GM21717 (cell line): ENCODE data around the gene COG8.

ENCODE experiments used
- ATAC-seq: cut with Tn5 transposase; IDR thresholded peaks from one replicate; pipeline ENCODE4 v1.9.1; 2021; ENCODE audit warnings: mild to moderate bottlenecking, moderate library complexity; ENCODE audit not compliant: unreplicated experiment

COG8 gene

DNA sequence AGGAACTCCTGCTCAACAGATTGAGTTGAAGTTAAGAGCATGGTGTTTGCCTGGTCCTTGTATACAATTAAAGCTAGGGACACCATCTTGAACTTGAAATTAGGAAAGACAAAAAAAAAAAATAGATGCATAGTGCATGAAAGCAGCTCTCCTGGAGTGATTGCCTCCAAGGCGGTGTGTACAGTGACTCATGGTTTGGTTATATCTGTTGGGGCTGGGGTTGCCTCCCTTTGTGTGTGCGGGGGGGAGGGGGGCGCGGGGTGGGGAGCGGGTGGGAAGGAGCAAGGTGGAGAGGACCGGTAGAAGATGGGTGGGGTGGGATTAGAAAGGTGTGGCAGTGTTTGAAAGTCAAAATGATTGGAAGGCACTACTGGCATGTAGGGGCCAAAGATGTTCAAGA, 8.9 kb upstream of the COG8 start:
- no peak for ATAC-seq

DNA sequence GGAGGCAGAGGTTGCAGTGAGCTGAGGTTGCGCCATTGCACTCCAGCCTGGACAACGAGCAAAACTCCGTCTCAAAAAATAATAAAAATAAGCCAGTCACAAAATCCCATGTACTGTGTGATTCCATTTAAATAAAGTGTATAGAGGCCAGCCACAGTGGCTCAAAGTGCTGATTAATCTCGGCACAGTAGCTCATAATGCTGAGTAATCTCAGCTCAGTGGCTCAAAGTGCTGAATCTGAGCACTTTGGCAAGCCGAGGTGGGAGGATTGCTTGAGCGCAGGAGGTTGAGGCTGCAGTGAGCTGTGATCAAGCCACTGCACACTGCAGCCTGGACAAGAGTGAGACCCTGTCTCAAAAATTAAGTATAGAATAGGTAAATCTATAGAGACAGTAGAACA, 7.3 kb upstream of the COG8 start:
- ATAC-seq, result no peak

DNA sequence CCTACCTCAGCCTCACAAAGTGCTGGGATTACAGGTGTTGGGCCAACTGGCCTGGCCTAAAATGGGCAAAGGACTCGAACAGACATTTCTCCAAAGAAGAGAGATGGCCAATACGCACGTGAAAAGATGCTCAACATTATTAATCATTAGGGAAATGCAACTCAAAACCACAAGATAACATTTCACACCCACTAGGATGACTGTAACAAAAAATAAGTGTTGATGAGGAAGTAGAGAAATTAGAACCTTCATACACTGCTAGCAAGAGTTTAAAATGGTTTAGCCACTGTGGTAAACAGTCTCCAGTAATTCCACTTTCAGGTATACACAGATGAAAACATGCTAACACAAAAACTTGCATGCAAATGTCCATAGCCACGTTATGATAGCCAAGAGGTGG, 6.6 kb upstream of the COG8 start:
- ATAC-seq, result no peak

DNA sequence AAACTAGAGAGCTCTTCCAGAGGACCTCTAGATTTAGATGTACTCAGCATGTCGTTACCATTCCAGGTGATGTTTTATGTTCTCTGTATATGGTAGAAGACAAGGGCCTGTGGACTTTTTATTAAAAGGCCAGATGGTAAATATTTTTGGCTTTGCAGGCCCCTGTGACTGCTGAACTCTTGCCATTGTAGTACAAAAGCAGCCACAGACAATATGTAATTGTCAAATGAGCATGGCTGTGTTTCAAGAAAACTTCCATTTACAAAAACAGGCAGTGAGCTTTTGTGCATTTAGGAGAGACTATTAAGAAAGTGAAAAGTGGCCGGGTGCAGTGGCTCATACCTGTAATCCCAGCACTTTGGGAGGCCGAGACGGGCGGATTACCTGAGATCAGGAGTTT, 4.8 kb upstream of the COG8 start:
- no peak for ATAC-seq

DNA sequence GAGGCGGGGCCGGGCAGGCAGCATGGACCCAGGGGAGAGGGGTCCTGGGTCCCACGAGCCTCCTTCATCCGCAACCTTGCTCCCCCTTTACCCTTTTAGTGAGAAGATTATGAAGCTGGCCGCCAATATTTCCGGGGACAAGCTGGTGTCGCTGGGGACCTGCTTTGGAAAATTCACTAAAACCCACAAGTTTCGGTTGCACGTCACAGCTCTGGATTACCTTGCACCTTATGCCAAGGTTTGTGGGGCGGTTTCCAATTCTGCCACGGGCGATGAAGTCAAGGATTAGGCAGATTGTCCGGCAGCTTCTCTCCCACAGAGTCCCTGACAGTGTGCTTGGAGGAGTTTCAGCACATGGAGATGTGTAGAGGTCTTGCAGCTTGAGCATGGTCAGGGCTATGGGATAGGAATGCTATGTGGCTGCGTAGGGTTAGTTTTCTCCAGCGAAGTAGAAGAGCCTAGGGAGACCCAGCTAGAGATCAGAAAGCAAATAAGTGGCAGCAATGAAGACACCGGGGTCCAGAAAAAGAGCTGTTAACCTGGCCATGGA, 806 bp upstream of the COG8 start:
- peak; percentile 7 for ATAC-seq

DNA sequence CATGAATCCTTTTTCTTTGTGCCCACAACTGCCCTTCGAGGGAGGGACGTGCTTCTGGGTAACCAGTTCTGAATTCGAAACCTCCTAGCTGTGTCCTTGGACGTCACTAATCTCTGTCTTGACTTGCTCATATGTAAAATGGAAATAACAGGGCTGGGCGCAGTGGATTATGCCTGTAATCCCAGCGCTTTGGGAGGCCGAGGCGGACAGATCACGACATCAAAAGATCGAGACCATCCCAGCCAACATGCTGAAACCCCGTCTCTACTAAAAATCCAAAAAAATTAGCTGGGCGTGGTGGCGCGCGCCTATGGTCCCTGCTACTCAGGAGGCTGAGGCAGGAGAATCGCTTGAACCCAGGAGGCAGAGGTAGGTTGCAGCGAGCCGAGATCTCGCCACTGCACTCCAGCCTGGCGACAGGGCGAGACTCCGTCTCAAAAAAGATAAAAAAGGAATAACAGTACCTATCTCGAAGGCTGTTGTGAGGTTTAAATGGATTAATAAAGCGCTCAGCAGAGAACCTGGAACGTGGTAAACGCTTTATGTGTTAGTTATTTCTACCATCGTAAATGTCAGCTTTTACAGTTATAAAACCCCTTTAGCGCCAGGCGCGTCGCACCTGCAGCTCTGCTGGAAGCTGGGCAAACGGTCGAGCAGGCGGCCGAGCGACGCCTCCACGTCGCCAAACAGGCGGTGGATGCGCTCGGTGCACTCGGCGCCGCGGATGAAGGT, 641 bp downstream of the COG8 start:
- no peak for ATAC-seq

DNA sequence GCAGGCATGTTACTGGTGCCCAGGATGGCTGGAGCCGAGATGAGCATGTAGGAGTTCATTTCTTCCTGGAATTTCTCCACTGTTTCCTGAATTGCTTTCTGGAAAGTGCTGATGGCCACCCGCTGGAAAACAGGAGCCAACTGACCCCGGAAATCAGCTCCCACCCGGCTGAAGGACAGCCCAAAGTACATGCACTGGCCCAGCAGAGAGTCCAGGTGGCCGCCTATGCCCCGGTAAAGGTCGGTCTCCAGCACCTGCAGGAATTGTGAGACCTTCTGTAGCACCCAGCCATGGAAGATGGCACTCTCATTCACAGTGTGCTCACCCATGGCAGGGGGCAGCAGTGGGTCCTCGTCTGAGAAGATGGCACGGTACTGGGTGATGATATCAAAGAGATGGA, 4.7 kb downstream of the COG8 start:
- ATAC-seq, result no peak

DNA sequence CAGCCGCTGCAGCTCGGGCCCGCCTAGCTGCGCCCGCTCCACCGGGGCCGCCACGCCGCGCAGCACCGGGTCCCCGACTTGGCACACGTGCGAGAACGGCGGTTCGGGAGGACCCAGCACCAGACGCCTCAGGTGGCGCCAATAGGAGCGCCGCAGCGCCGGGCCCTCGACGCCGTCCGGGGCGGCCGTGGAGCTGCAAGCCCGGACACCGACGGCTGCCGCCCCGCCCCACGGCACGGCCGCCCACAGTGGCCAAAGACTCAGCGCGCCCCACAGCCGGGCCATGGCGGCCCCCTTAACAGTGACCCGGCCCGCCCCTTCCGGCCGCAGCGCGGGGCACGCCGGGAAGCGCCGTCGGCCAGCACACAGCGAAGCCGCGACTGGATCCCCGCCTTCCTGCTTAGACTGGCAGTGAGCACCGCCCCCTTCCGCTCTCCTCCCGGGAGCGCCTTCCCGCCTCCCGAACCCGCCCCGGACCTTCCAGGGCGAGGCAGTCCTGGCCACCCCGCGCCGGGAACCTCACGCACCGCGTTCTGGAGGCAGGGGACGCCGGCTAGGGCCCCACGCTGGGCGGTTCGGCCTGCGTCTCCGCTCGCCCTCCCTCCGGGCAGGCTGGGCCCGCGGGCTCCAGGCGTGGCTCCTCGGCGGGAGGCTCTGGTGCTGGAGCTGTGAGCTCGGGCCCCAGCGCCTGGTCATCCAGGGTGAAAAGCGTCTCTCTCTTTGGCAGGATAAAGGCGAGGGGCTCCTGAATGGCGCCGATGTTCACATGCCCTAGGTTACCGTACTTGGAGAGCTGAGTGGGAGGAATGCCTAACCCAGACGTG, 8.9 kb downstream of the COG8 start, which contains the start of gene PDF:
Gene PDF, minus strand, starts transcription at position 303 of the 824 bp plus-strand sequence. Its CDS starts 18 bp downstream, at position 285.
- peak; percentile 90 for ATAC-seq

DNA sequence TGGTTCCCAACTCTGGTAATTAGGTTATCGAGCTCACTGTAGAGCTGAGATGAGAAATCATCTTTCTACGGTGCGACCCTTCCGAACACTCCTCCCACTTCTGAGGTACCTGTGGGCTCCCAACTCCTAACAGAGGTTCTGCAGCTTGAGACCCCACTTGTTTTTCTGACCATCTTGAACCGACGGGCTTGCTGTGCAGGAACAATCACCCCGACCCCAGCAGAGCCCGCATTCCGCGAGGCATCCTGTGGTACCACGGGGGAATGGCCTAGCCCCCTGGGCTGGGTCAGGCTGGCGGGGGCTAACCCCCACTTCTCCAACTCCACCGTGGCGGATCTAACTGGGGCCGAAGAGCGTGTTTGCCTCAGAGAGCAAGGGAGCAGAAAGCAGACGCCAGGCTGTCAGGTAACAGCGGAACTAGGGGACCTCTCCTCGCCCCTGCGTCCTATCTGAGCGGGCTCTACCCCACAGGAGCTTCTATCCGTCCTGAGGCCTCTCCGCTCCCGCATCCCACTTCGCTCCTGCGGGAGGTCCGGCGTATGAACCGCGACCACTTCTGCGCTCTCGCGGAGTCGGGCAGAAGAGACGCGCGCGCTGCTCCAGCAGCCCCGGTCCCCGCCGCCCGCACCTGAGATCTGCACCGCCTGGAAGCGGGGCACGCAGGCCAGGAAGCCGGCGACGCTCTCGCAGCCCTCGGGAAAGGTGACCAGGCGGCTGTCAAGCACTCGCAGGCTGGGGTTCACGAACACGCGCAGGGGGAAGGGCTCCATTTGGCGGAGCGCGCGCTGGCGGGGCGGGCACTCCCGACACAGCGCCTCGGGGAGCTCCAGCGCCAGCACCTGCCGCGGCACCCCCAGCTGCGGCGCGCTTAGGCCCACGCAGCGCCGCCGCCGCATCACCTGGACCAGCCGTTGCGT, 9.7 kb downstream of the COG8 start:
- peak; percentile 29 for ATAC-seq

DNA sequence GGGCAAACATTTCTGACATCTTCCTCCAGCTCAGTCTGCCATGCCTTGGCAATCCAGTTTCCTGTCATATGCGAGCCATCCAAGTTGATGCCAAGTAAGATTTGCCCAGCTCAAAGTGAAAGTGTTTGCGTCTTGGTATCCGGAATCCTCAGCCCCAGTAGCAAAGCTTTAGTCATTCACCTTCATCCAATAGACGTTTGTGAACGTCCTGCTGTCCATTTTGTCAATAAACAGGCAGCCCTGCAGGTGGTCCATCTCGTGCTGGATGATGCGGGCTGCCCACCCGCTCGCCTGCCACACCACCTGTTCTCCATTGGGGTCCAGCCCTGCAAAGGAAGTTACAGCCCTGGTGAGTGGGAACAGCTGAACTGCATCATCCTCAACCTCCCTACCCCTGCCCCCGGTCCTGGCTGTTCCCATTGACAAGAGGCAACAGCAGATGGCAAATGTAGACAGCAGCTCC, 10.5 kb downstream of the COG8 start:
- no peak for ATAC-seq

DNA sequence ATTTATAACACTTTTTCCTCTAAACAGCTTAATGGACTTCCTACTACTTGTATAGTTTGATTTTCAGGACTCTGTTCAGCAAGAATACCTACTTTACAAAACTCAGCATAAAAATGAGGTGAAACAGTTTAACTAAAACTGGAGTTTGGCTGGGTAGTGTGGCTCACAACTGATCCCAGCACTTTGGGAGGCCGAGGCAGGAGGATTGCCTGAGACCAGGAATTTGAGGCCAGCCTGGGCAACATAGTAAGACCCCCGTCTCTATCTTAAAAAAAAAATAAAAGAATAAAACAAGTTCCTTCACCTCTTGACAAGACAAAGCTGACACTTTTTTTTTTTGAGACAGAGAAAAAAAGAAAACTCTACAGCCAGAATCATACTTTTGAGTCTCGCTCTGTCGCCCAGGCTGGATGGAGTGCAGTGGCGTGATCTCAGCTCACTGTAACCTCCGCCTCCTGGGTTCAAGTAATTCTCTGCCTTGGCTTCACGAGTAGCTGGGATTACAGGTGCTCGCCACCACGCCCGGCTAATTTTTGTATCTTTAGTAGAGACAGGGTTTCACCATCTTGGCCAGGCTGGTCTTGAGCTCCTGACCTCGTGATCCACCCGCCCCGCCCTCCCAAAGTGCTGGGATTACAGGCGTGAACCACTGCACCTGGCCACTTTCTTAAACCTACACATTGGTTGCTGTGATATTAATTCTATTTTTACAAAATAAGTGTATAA, 11.6 kb downstream of the COG8 start:
- ATAC-seq, result no peak

DNA sequence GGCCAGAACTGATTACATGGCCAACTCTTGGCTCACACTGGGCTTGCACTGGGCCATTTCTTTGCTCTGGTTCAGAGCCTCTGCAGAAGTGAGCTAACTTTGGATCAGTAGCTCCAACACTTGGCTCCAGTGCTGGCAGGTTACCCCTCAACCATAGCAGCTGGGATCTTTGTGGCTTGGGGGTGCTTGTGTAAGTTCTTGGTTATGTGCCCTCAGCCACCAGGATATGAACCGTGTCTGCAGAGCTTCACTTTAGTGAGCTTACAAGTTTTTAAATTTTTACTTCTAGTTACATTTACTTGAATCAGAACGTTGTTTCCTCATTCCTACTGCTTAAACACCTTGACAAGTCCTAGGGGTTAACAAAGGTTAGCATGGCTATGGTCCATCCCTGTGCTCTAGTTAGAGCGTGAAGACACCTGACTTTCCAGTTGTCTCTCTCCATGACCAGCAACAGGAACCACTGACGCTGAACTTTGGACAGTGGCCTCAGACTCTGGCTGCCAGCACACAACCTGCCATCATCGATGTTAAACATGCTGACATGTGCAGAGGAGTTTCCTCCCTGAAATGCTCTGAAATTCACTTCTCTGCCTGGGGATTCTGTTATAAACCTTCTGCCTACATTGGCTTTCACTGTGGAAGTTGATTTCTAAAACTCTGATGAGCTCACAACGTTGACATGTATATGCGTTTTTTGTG, 13.0 kb downstream of the COG8 start:
- ATAC-seq, result no peak

DNA sequence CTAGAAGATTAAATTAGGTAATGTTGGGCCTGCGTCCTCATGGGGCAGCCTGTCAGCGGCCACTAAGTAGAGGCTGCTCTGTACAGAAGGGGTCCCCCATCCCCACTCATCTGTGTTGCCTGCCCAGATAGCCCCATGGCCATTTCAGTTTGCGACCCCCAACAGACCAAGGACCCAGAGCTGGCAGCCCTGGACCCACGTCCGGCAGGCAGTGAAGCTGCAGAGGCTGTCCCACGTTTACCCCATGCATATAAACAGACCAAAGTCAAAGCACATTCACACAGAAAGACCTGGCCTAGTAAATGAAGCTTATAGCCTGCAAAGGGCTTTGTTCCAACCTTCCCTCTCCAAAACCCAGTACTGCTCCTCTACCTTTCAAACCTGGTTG, 13.6 kb downstream of the COG8 start:
- ATAC-seq, result no peak

DNA sequence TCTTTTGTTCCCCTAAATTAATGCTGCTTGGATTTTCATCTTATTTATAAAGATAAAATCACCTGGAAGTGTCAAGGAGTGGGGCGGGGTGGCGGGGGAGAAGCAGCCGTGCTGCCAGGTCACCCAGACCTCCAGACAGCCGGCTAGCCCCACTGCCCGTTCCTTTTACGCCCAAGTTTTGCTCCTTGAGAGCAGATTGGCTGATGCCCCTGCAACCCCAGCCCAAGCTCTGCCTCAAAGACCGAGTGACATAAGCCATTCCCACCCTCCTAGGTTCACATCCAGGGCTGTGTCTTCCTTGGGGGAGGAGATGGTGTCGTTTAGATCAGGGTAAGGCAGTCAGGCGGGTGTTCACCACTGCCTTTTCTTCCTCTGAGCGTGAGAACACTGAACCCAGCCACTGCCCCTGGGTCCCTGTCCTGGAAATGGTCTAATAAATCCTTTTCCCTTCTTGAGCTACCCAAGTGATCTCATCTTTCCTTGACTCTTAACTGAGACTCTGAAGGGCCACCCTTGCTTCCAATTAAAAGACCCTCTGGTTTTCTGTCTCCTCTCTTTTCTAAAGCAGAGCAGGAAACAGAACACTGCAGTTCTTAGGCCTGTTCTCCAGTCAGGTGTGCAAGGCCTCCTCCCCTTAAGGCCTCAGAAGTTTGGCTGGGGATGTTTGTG, 14.6 kb downstream of the COG8 start:
- no peak for ATAC-seq

DNA sequence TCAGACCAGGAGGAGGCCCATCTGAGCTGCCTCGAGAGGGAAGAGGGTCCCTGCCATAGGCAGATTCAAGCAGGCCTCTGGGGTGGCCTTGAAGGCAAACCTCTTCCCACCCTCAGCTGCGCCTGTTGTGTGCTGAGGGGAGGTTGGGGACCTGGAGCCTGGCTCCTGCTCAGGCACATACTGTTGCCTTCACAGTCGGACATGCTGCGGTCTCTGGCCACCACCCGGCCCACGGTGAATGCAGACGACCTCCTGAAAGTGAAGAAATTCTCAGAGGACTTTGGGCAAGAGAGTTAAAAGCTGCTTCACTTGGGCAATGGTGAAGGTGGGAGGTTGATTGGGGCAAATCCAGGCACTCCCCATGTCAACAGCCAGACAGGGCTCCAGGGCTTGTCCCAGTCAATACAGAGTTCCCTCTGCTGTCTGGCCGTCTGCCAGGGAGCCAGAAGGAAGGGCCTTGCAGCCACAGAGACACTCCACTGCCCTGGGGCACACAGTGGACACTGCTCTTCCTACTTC, 15.3 kb downstream of the COG8 start:
- no peak for ATAC-seq

DNA sequence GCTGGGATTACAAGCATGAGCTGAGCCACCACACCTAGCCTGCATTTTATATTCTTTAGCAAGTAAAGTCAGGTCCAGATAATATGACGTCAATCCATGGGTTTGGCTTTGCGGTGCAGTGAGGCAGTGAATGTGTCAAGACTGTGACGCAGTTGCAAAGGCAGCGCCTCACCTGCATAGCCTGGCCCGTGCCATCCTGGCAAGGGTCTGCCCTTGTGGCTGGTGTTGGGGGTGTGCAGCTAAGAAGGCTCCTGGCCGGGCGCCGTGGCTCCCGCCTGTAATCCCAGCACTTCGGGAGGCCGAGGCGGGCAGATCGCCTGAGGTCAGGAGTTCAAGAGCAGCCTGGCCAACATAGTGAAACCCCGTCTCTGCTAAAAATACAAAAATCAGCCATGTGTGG, 15.9 kb downstream of the COG8 start:
- no peak for ATAC-seq

DNA sequence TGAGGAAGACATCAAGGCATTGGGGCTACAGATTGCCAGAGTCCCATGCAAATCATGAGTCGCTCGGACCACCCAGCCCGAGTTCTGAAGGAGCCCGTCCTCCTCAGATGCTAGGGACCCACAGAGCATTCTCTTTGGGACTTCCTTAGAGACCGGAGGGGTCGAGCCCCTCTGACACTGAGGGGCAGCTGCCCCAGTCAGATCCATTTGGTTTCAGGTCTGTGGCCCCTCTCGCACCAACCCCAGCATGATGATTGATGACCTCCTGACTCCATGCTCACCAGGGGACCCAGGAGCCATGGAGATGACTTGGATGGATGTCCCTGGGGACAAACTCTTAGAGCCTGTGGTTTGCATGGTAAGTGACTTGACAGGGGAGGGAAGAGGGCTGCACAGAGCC, 17.0 kb downstream of the COG8 start:
- ATAC-seq, result no peak

DNA sequence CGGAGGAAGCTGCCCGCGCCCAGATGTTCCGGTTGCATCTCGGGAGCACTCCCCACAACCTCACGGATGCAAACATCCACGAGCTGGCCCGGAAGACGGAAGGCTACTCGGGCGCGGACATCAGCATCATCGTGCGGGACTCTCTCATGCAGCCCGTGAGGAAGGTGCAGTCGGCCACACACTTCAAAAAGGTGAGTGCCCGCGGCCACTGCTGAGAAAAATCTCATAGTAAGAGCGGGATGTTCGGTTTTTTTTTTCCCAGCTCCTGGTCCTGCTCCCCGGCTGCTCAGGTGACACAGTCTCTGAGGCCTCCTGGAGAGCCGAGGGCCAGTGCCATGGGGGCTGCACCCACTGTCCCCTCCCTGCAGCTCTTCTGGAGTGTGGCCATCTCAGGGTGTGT, 18.3 kb downstream of the COG8 start:
- ATAC-seq, result no peak

DNA sequence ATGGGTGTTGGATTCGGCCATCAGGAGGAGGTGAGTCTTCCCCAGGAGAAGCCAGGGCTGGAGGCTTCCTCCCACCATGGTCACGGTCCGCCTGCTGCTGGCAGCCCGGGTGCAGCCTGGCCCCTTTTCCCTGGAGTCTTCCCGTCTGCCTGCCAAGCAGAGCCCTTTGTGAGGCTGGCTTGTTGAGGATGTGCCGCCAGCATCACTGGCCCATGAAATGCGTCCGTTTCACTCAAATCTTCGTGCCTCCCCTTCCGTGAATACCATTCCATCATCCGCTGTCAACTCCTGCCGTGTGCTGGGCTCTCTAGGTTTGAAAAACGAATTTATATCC, 18.7 kb downstream of the COG8 start:
- ATAC-seq, result no peak
